Hepatic stellate cell (primary cell): Measurements from ENCODE around the gene SPACA5B.
"Not testable (repeated sequence)": the region's sequence is repeated elsewhere in the genome, so short reads cannot be mapped to it uniquely, and the experiment has no call there.

ENCODE experiments used
- DNase-seq: peaks from one replicate; pipeline ENCODE4 v3.0.0; 2011; ENCODE audit warnings: low spot score

SPACA5B gene

GRCh38 chrX:48130326-48130725 lies at the start of gene SPACA5B:
TSS of gene SPACA5B (plus strand) at chrX:48130626. CDS start at chrX:48130688, 62 bp downstream.
- DNase-seq, result not testable (repeated sequence)

GRCh38 chrX:48083212-48083611 lies 47.2 kb upstream of the SPACA5B start:
- DNase-seq, result peak; percentile 55

DNA sequence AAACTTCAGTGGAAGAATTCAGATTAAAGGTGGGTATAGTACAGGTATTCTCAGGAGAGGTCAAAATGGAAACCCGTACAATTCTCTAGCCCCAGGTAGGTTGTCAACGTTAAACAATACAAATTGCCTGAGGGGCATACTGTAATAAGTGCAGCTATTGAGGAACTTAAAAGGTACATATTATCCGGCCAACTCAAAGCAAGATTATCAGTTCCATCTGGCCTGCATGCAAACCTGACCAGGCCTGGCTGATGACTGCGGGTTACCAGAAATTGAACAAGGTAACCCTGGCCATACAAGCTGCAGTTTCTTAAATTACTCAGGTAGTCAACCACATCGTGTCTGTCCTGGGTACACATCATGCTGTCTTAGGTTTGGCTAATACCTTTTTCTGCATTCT lies 46.7 kb upstream of the SPACA5B start:
- DNase-seq, result no peak

DNA sequence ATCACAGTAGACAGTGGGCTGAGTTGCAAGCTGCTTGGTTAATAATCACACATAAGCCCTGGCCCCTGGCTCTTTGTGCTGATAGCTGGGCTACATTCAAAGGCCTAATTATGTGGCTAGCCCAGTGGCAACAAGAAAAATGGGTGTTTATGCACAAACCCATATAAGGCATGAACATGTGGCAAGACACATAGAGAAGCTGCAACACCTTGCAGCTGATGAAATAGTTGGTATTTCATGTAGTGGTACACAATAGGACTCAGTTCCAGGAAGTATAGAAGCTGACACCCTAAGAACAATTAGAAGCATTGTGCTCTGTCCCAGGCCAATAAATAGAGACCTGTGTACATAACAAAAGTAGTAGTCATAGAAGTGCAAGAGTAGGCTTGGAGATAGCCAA lies 44.3 kb upstream of the SPACA5B start:
- no peak for DNase-seq

DNA sequence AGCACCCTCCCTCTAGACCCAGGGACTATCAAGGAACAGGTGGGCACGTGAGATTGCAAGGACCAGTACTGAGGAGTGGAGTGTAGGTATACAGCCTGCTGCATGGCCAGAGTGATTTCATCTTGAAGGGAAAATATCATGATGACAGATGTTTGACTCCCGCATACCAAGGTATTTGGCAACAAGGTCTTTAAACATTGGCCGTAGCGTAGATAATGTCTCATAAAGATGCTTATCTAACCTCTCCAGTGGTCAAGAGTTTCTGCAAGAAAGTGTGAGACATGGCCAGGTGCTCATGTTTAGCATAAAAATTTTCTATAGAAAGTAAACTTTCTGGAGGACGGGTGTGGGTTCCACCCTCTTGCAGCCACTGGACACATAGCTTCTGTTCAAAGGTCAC lies 40.3 kb upstream of the SPACA5B start:
- no peak for DNase-seq

DNA sequence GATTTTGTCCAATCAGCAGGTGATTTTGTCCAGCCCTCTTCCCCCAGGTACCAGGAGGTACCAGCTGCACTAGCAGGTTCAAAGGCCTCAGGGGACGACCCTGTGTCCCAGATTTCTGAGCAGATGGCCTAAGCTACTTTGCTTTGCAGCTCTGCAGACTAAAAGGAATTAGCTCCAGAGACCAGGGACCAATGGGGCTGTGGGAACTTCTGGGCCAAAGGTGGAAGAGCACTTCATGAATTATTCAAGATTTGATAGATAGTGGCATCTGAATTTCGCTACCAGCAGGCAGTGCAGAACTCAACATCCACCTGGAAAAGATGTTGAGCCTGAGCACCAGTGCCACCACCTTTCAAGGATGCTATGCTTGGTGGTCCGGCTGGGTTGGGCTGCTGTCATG lies 37.9 kb upstream of the SPACA5B start:
- not testable (repeated sequence) for DNase-seq

- DNase-seq, result no peak
Observed at GRCh38 chrX:48101443-48101842, 29.0 kb upstream of the SPACA5B start.

- DNase-seq, result no peak
Observed at GRCh38 chrX:48102874-48103374, 27.5 kb upstream of the SPACA5B start.

DNA sequence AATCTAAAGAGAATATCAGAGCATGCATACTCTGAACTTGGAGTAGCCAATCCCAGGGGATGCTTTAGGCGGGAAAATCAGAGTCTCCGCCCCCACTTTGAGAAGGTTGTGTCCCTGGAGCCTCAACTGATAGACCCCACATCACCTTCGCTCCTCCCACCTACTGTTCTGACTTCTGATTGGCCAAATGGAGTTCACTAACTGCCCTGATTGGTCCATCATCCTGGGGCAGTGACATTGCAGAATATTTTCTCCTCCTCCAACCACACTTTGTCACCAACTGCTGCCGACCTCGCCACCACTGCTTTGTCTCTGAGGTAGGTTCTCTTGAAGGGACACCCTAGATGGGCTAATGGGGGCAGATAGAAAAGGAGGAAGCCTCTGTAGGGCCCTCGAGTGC lies 22.7 kb upstream of the SPACA5B start:
- DNase-seq, result no peak

DNA sequence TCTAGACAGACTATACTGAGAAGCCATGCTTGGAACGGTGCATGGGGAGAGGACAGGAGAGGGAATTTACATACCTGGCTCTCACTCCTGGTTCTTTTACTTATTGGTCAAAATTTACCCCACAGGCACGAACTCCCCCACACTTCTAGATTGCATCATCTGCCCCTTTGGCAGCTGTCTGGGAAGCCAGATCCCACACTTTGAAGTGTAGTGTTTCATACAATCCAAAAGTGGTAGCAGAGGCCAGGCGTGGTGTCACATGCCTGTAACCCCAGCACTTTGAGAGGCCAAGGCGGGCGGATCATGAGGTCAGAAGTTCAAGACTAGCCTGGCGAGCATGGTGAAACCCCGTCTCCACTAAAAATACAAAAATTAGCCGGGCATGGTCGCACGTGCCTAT lies 5.1 kb upstream of the SPACA5B start:
- not testable (repeated sequence) for DNase-seq

- not testable (repeated sequence) for DNase-seq
Observed at GRCh38 chrX:48132308-48132844, 1.9 kb downstream of the SPACA5B start.

- DNase-seq, result not testable (repeated sequence)
Observed at GRCh38 chrX:48139076-48139475, 8.7 kb downstream of the SPACA5B start.

DNA sequence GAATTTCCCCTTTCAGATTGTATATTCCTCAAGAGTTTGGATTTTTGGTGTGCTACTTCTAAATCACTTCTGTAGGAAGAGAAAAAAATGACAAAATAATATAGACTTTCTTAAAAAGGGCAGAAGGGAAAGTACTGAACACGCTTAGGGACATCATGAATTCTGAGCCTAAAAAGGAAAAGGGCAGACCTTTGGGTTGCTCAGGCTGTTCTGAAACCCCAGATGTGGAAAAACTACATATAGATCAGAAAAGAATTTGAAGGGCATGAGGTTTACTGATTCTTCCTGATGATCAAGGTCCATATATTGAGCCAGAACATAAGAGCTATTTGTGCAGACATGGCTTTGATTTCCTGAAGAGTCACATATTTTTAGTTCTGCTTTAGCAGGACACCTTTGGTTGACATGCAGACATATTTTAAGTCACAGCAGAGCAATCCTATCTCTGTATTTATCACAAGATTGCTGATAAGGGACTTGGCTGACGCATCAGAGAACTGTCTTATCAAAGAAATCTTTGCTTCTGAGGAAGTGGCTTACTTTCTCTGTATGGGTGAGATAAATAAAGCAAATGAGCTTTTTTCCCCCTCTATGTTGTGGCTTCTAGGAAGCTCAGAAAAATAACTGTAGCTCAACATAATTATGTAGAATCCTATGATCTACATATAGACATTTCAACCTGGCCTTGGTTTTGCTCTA lies 11.5 kb downstream of the SPACA5B start:
- not testable (repeated sequence) for DNase-seq

GRCh38 chrX:48142697-48143096 lies 12.3 kb downstream of the SPACA5B start:
- DNase-seq, result not testable (repeated sequence)

GRCh38 chrX:48153769-48154168 lies 23.3 kb downstream of the SPACA5B start:
- DNase-seq, result no peak

DNA sequence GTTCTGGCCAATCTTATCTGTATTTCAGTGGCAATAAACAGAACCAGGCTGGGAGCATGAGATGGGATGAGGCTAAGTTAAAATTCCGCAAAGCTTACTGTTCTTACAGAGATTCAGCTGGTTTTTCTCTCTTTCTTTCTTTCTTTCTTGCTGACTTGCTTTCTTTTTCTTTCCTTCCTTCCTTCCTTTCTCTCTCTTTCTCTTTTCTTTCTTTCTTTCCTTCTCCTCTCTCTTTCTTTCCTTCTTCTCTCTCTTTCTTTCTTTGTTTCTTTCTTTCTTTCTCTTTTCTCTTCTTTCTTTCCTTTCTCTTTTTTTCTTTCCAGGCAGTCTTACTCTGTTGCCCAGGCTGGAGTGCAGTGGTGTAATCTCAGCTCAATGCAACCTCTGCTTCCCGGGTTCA lies 24.4 kb downstream of the SPACA5B start:
- DNase-seq, result no peak

- no peak for DNase-seq
Observed at GRCh38 chrX:48156014-48156413, 25.6 kb downstream of the SPACA5B start.

GRCh38 chrX:48165241-48165640 lies 34.8 kb downstream of the SPACA5B start:
- no peak for DNase-seq

DNA sequence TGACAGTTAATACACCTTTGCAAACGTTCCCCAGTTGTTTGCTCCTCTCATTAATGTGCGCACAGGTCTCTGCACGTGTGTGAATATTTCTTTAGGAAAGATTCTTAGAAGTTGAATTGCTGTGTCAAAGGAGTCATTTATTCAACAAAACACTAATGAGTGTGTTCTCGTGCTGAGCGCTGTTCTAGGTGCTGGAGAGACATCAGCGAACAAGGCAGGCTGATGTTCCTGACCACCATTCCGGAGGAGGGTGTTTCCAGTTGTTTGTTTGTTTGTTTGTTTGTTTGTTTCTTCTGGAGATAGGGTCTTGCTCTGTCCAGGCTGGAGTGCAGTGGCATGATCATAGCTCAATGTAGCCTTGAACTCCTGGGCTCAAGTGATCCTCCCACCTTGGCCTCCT lies 35.9 kb downstream of the SPACA5B start:
- DNase-seq, result not testable (repeated sequence)

DNA sequence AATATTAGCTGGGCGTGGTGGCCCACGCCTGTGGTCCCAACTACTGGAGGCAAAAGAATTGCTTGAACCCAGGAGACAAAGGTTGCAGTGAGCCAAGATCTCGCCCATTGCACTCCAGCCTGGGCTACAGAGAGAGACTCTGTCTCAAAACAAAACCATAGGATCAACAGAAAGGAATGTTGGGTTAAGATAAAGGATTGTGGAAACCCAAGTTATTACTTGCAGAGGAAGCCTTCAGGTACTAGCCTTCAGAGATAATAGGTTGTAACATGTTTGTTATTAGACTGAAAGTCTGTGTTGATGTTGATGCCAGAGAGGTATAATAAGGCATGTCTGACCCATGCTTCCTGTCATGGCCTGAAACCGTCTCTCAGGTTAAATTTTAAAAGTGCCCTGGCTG lies 49.3 kb downstream of the SPACA5B start:
- DNase-seq, result no peak

GRCh38 chrX:48180811-48181210 lies 50.4 kb downstream of the SPACA5B start:
- DNase-seq, result no peak

- not testable (repeated sequence) for DNase-seq
Observed at GRCh38 chrX:48181882-48182281, 51.5 kb downstream of the SPACA5B start.
